Endothelial cell of umbilical vein (primary cell): ENCODE data around the gene CLSTN2. TPM values are rescaled to one million over a fixed set of nuclear protein-coding genes. Genes with fewer than 3 reads are reported as not detected.

Experiments
- BruUV-seq: library from RNA; stranded (reverse); fragments of 400-500 nt; replicated peaks from 2 replicates; lab custom pipeline; 2021; lab: Mats Ljungman, UMichigan
- CTCF ChIA-PET: fragments of 300-600, 350-600 bp; sonication (Branson Sonifier 250); formaldehyde crosslinking; loops from one replicate; lab custom pipeline; 2021; ENCODE audit warnings: antibody characterized with exemption, inconsistent platforms; lab: Charles Lee
- POLR2A ChIA-PET: fragments of 300-600, 350-600 bp; sonication (Branson Sonifier 250); formaldehyde crosslinking; loops from one replicate; lab custom pipeline; 2021; ENCODE audit warnings: antibody characterized with exemption, inconsistent platforms; lab: Charles Lee
- DNase-seq: peaks from one replicate; pipeline ENCODE4 v3.0.0-alpha.2; 2011; ENCODE audit warnings: low read depth, low spot score
- FAIRE-seq: peaks from 2 replicates; lab custom pipeline; 2011; peaks lifted over from hg19 to GRCh38; lab: Jason Lieb, UNC
- H2AFZ ChIP-seq: 2 replicates; pipeline ENCODE4 v1.6.0; 2012; ENCODE audit warnings: low read depth, low read length, control low read depth, inconsistent platforms
- H3K27ac ChIP-seq: 2 replicates; pipeline ENCODE4 v1.5.1; 2011; ENCODE audit warnings: low read depth, mild to moderate bottlenecking, control low read depth, low read length, moderate library complexity; ENCODE audit not compliant: insufficient read depth
- H3K27me3 ChIP-seq, 2 experiments: 2 replicates each; pipeline versions ENCODE4 v1.6.0 to v1.6.1; 2011; ENCODE audit warnings: low read length in 2 of 2, mixed read lengths in 1 of 2; ENCODE audit not compliant: control insufficient read depth in 2 of 2, insufficient read depth in 2 of 2
- H3K36me3 ChIP-seq, 2 experiments: 2 replicates in 1 of 2; 3 replicates in 1 of 2; pipeline ENCODE4 v1.5.1; 2011; ENCODE audit warnings: low read length in 2 of 2, mild to moderate bottlenecking in 1 of 2, moderate library complexity in 1 of 2; ENCODE audit not compliant: control insufficient read depth in 2 of 2, insufficient read depth in 2 of 2; ENCODE audit errors: extremely low read depth in 1 of 2
- H3K4me1 ChIP-seq: 3 replicates; pipeline ENCODE4 v1.5.1; 2011; ENCODE audit warnings: mild to moderate bottlenecking, low read length; ENCODE audit not compliant: control insufficient read depth, insufficient read depth; ENCODE audit errors: extremely low read depth
- H3K4me2 ChIP-seq: 2 replicates; pipeline ENCODE4 v1.6.1; 2011; ENCODE audit warnings: low read length, control low read depth, mixed read lengths; ENCODE audit not compliant: insufficient read depth
- H3K4me3 ChIP-seq, 3 experiments: fragments of 200-600 bp in 1 of 3; sonication (generic), shearing (Covaris generic) in 1 of 3; replicated peaks in 1 of 3; 2 replicates each; pipeline ENCODE4 v1.5.1; 2011 to 2016; ENCODE audit warnings: control low read depth in 3 of 3, low read length in 3 of 3, mild to moderate bottlenecking in 2 of 3, inconsistent platforms in 1 of 3, low read depth in 1 of 3, moderate library complexity in 1 of 3; ENCODE audit not compliant: insufficient read depth in 1 of 3
- H3K79me2 ChIP-seq: 2 replicates; pipeline ENCODE4 v1.6.0; 2012; ENCODE audit warnings: low read length, inconsistent platforms; ENCODE audit not compliant: control insufficient read depth, insufficient read depth
- H3K9ac ChIP-seq: replicated peaks from 2 replicates; pipeline ENCODE3; 2011; ENCODE audit warnings: low read length, control low read depth; ENCODE audit not compliant: insufficient read depth; ENCODE audit errors: extremely low read depth
- H3K9me1 ChIP-seq: replicated peaks from 3 replicates; pipeline ENCODE4 v1.6.0; 2011; ENCODE audit warnings: mild to moderate bottlenecking, low read length; ENCODE audit not compliant: control insufficient read depth, insufficient read depth; ENCODE audit errors: extremely low read depth
- H3K9me3 ChIP-seq: replicated peaks from 2 replicates; pipeline ENCODE4 v1.5.1; 2012; ENCODE audit warnings: low read length, inconsistent platforms; ENCODE audit not compliant: control insufficient read depth, insufficient read depth
- H4K20me1 ChIP-seq: replicated peaks from 2 replicates; pipeline ENCODE3; 2011; ENCODE audit warnings: mild to moderate bottlenecking, low read length; ENCODE audit not compliant: control insufficient read depth, insufficient read depth; ENCODE audit errors: extremely low read depth
- EZH2 ChIP-seq: IDR thresholded peaks from 2 replicates; pipeline ENCODE4 v1.6.1; 2012; ENCODE audit warnings: borderline replicate concordance, low read depth, mild to moderate bottlenecking, moderate library complexity, low read length, inconsistent platforms; ENCODE audit not compliant: severe bottlenecking
- FOS ChIP-seq: IDR thresholded peaks from 2 replicates; pipeline ENCODE4 v1.6.1; 2011; ENCODE audit warnings: mild to moderate bottlenecking, low read length, moderate library complexity, borderline replicate concordance; ENCODE audit not compliant: insufficient read depth
- GATA2 ChIP-seq: IDR thresholded peaks from 2 replicates; pipeline ENCODE4 v1.7.0; 2011; ENCODE audit warnings: low read depth, mild to moderate bottlenecking, moderate library complexity, mixed read lengths, low read length; ENCODE audit not compliant: insufficient read length, insufficient read depth
- JUN ChIP-seq: IDR thresholded peaks from 2 replicates; pipeline ENCODE4 v1.6.1; 2011; ENCODE audit warnings: borderline replicate concordance, low read depth; ENCODE audit not compliant: insufficient read length, insufficient read depth
- MAX ChIP-seq: IDR thresholded peaks from 2 replicates; pipeline ENCODE4 v1.6.1; 2011; ENCODE audit not compliant: insufficient read depth, insufficient read length
- MYC ChIP-seq: IDR thresholded peaks from one replicate; pipeline ENCODE4 v1.6.1; 2011; ENCODE audit warnings: mild to moderate bottlenecking, low read depth, low read length
- POLR2A ChIP-seq: IDR thresholded peaks from 2 replicates; pipeline ENCODE4 v1.6.1; 2012; ENCODE audit warnings: low read depth, mild to moderate bottlenecking, control low read depth, low read length
- POLR2AphosphoS5 ChIP-seq: IDR thresholded peaks from 2 replicates; pipeline ENCODE4 v1.6.1; 2012; ENCODE audit warnings: low read depth, mild to moderate bottlenecking, control low read depth, low read length, moderate library complexity; ENCODE audit not compliant: insufficient read depth
- dilution Hi-C: fragments of 300-500 bp; cut with MboI; formaldehyde crosslinking; loops from one replicate; pipeline ENCODE4 v1.15.0; 2019; ENCODE audit warnings: low sequenced_read_pairs; ENCODE audit not compliant: extremely low pct_ligation_motif_present
- intact Hi-C: fragments of 100-400 bp; cut with micrococcal nuclease; formaldehyde crosslinking; loops from one replicate; pipeline ENCODE4 v1.10.0; 2022
- polyA plus RNA-seq, 4 experiments: library from polyadenylated mRNA; depleted of rRNA in 3 of 4; stranded (reverse) in 3 of 4; unstranded in 1 of 4; fragments of >200 nt; gene quantifications; 2 replicates each; pipeline versions ENCODE4 v1.2.1 to v1.2.3, GENCODE V29; 2011 to 2012; ENCODE audit warnings: missing spikeins in 1 of 4
- total RNA-seq: library from RNA; stranded (reverse); gene quantifications from 2 replicates; pipeline ENCODE4 v1.2.3, GENCODE V29; 2021
- TF ChIP-seq, protein P1 (sequence below), 2 donors: IDR thresholded peaks; 1 replicate in 1 of 2; 2 replicates in 1 of 2; pipeline ENCODE4 v1.5.1; 2011; ENCODE audit warnings: low read length in 2 of 2, mild to moderate bottlenecking in 2 of 2, moderate library complexity in 2 of 2, control low read depth in 1 of 2, inconsistent platforms in 1 of 2, low read depth in 1 of 2; ENCODE audit not compliant: insufficient read depth in 1 of 2; ENCODE audit errors: extremely low read depth in 1 of 2

The CLSTN2 gene
- total and polyA plus RNA-seq, 2 donors (not counting 3 experiments of a cell fraction or from before 2014, with no cell fraction given): 0.26 to 0.38 TPM

- no peaks in the 10 kb centered on the region for H4K20me1 ChIP-seq
- FAIRE-seq (no peak), DNase-seq (no peak)
- H3K4me1 ChIP-seq: no peaks in the 10 kb centered on the region
- TF ChIP-seq POLR2A: no peak
- TF ChIP-seq, protein P1, sequence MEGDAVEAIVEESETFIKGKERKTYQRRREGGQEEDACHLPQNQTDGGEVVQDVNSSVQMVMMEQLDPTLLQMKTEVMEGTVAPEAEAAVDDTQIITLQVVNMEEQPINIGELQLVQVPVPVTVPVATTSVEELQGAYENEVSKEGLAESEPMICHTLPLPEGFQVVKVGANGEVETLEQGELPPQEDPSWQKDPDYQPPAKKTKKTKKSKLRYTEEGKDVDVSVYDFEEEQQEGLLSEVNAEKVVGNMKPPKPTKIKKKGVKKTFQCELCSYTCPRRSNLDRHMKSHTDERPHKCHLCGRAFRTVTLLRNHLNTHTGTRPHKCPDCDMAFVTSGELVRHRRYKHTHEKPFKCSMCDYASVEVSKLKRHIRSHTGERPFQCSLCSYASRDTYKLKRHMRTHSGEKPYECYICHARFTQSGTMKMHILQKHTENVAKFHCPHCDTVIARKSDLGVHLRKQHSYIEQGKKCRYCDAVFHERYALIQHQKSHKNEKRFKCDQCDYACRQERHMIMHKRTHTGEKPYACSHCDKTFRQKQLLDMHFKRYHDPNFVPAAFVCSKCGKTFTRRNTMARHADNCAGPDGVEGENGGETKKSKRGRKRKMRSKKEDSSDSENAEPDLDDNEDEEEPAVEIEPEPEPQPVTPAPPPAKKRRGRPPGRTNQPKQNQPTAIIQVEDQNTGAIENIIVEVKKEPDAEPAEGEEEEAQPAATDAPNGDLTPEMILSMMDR (IDR thresholded peaks at IDR 0.05; ENCODE audit: extremely low read depth in 1 of 2, insufficient read depth in 1 of 2, low read depth in 1 of 2, low read length in 2 of 2): no peak
- no peak for TF ChIP-seq MAX
- H3K9ac ChIP-seq: no peak overlapping the region
- H2AFZ ChIP-seq: no peak overlapping the region
- POLR2A ChIA-PET: no interaction called here
- no peak overlapping the region for H3K27ac ChIP-seq
- no peaks in the 10 kb centered on the region for H3K79me2 ChIP-seq
- no peak overlapping the region for H3K4me3 ChIP-seq
- no peaks in the 10 kb centered on the region for H3K9me1 ChIP-seq
- H3K36me3 ChIP-seq: no peaks in the 10 kb centered on the region
- dilution Hi-C loops: no loop called here
- no peak overlapping the region for H3K4me2 ChIP-seq
- no TSS peak for BruUV-seq
- CTCF ChIA-PET: no interaction called here
- no peaks in the 10 kb centered on the region for H3K27me3 ChIP-seq
- no peaks in the 10 kb centered on the region for H3K9me3 ChIP-seq
- intact Hi-C loops: no loop called here
Measured at GRCh38 chr3:140391061-140391460, 456.1 kb downstream of the CLSTN2 start.

DNA sequence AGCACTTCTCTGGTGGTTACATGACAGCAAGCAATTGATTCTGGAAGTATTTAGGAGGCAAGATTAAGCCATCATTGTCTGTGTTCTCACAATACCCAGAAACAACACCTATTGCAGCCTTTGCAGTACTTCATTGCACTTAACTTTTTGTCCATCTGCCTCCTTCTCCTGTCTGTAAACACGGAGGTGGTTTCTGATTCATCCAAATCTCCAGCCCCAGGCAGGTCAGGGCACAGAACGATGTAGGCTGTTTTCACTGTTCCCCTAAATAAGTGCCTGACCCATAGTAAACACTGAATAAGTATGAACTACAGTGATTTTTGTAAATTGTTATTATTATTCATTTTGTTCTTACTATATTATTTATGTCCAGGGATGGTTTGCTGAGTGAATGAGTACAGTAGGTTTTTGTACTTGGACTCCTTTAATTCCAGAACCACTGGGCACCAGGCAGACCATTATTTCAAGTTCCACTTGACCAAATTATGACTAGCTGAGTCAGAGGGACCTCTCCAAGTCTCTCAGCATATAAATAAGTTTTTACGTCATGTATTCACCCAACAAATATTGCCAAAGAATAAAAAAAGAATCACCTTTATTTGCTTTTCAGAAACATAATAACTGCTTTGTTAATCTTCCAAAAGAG, 459.6 kb downstream of the CLSTN2 start:
- no peak for FAIRE-seq

More for the DNA sequence above, 459.6 kb downstream of the CLSTN2 start:
- no peak for TF ChIP-seq FOS
- TF ChIP-seq MYC: no peak
- no peak for TF ChIP-seq MAX
- TF ChIP-seq, protein P1 (IDR thresholded peaks at IDR 0.05; ENCODE audit: extremely low read depth in 1 of 2, insufficient read depth in 1 of 2, low read depth in 1 of 2, low read length in 2 of 2): no peak
- TF ChIP-seq JUN: no peak
- TF ChIP-seq POLR2A: no peak
- TF ChIP-seq GATA2: no peak
- TF ChIP-seq POLR2AphosphoS5: no peak
- TF ChIP-seq EZH2: no peak
- H3K4me2 ChIP-seq: no peak overlapping the region
- DNase-seq: no peak
- CTCF ChIA-PET: no interaction called here
- H2AFZ ChIP-seq: no peak overlapping the region
- H3K27ac ChIP-seq: no peak overlapping the region
- no peak overlapping the region for H3K9ac ChIP-seq
- no peaks in the 10 kb centered on the region for H3K4me1 ChIP-seq
- intact Hi-C loops (no loop called here), dilution Hi-C loops (no loop called here)
- H4K20me1 ChIP-seq: no peaks in the 10 kb centered on the region
- H3K27me3 ChIP-seq: no peaks in the 10 kb centered on the region
- H3K4me3 ChIP-seq: no peak overlapping the region
- no peaks in the 10 kb centered on the region for H3K79me2 ChIP-seq
- POLR2A ChIA-PET: no interaction called here
- no TSS peak for BruUV-seq
- H3K36me3 ChIP-seq: no peaks in the 10 kb centered on the region
- no peaks in the 10 kb centered on the region for H3K9me1 ChIP-seq
- H3K9me3 ChIP-seq: no peaks in the 10 kb centered on the region
